Left ventricle myocardium inferior (tissue), 1 donor: ENCODE data around the gene NTM. TPM values are rescaled to one million over a fixed set of nuclear protein-coding genes. Genes with fewer than 3 reads are reported as not detected.
A peak's percentile ranks its signal among the peaks of the same experiment; 100 is the strongest.

Experiments used
- DNase-seq: peaks from one replicate; pipeline ENCODE4 v3.0.0-alpha.2; 2020
- H3K27ac ChIP-seq: fragments of 200-600 bp; replicated peaks from 2 replicates; pipeline ENCODE4 v1.8.0; 2021
- H3K27me3 ChIP-seq: fragments of 200-600 bp; 2 replicates; pipeline ENCODE4 v1.8.0; 2021; ENCODE audit warnings: low read depth
- H3K36me3 ChIP-seq: fragments of 200-600 bp; 2 replicates; pipeline ENCODE4 v1.8.0; 2021
- H3K4me1 ChIP-seq: fragments of 200-600 bp; 2 replicates; pipeline ENCODE4 v1.8.0; 2021
- H3K4me3 ChIP-seq: fragments of 200-600 bp; 2 replicates; pipeline ENCODE4 v1.8.0; 2021; ENCODE audit warnings: mild to moderate bottlenecking, moderate library complexity
- H3K9me3 ChIP-seq: fragments of 200-600 bp; replicated peaks from 2 replicates; pipeline ENCODE4 v1.8.0; 2021
- CTCF ChIP-seq: fragments of 200-600 bp; IDR thresholded peaks from 2 replicates; pipeline ENCODE4 v1.8.0; 2021; ENCODE audit warnings: antibody characterized with exemption, mild to moderate bottlenecking, borderline replicate concordance
- intact Hi-C: fragments of 100-400 bp; cut with micrococcal nuclease; formaldehyde crosslinking; loops from one replicate; pipeline ENCODE4 v1.11.0; 2022
- total RNA-seq: library from RNA; stranded (reverse); fragmentation: NEBNext Ultra II Directional; extraction: Animal tissue kit (Norgen Biotek cat#: 25700); gene quantifications from one replicate; pipeline ENCODE4 v1.2.1, GENCODE V29; 2021
- donor health status: DM: no; HTN: yes; CAD: no; lungs with severe emphysema.

Gene NTM
- total RNA-seq, 1 donor from 2014 or later = 1.0 TPM

DNA sequence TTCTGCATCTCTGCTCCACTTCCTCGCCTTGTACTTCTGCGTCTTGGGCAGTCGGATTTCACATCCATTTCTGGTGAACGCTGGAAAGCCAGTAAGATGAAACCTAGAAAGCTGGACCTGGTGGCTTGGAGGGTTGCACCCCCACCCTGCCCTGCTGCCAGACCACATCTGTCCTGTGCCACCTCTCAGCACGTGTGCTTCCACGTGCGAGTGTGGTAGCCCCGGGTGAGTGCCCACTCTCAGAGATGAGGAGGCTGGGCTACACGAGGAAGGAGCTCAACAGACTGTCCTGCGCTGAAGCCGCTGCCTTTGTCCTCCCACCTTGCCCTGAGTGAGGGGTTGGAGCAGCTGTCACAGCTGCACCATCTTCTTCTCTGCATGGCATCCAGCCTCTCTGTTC lies 77.5 kb downstream of the NTM start:
- Histone ChIP-seq H3K27ac (no peak overlapping the region), H3K4me3 (no peak overlapping the region), H3K4me1 (peaks cover 9% of the 10 kb centered on the region), H3K27me3 (no peaks in the 10 kb centered on the region), H3K9me3 (no peaks in the 10 kb centered on the region), H3K36me3 (no peaks in the 10 kb centered on the region)
- TF ChIP-seq CTCF = no peak
- no peak for DNase-seq
- intact Hi-C loops = no loop called here

GRCh38 chr11:131449036-131450019 lies 78.9 kb downstream of the NTM start:
- H3K4me3 ChIP-seq = no peak overlapping the region
- intact Hi-C loops = no loop called here
- no peak for DNase-seq
- H3K27ac ChIP-seq = no peak overlapping the region
- H3K36me3 ChIP-seq = no peaks in the 10 kb centered on the region
- no peaks in the 10 kb centered on the region for H3K9me3 ChIP-seq
- peaks cover 9% of the 10 kb centered on the region for H3K4me1 ChIP-seq
- TF ChIP-seq CTCF = no peak
- H3K27me3 ChIP-seq = no peaks in the 10 kb centered on the region

- Histone ChIP-seq H3K36me3 (no peaks in the 10 kb centered on the region), H3K27ac (no peak overlapping the region), H3K9me3 (no peaks in the 10 kb centered on the region), H3K4me1 (peaks cover 14% of the 10 kb centered on the region), H3K4me3 (no peak overlapping the region), H3K27me3 (no peaks in the 10 kb centered on the region)
- DNase-seq = no peak
- intact Hi-C loops = no loop called here
- TF ChIP-seq CTCF = no peak
Observed at GRCh38 chr11:131454490-131454889, 84.1 kb downstream of the NTM start.

DNA sequence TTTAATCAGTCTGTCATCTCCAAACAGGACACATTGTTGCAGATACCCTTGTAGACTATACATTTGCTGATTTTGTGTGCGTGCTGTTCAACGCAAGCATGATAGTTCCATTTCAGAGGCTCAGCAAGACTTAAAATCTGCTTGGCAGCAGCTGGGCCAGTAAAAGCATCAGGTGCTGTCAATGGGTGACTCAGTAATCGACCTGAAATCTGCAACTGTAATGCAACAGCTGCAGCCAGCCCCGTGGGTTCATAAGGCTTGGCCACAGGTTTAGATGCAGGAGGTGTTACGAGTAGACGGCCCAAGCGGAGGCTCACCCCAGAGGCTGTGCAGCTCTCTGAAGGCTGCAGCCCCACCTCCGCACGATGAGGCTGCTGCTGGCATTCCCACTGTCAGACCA lies 84.6 kb downstream of the NTM start:
- DNase-seq = no peak
- Histone ChIP-seq H3K27me3 (no peaks in the 10 kb centered on the region), H3K36me3 (no peaks in the 10 kb centered on the region), H3K4me3 (no peak overlapping the region), H3K4me1 (peaks cover 14% of the 10 kb centered on the region), H3K27ac (peak overlapping the region; percentile 49), H3K9me3 (no peaks in the 10 kb centered on the region)
- TF ChIP-seq CTCF = no peak
- intact Hi-C loops = no loop called here

- no peak for TF ChIP-seq CTCF
- Histone ChIP-seq H3K27ac (peak overlapping the region; percentile 49), H3K36me3 (no peaks in the 10 kb centered on the region), H3K4me3 (no peak overlapping the region), H3K4me1 (peaks cover 14% of the 10 kb centered on the region), H3K9me3 (no peaks in the 10 kb centered on the region), H3K27me3 (no peaks in the 10 kb centered on the region)
- DNase-seq = no peak
- intact Hi-C loops = no loop called here
Observed at GRCh38 chr11:131455843-131456704, 85.7 kb downstream of the NTM start.
